ENCODE measurements around the gene C3. TPM values are rescaled to one million over a fixed set of nuclear protein-coding genes. Genes with fewer than 3 reads are reported as not detected.

C3 gene
- total RNA-seq, 1 donor from 2014 or later: 0.37 TPM

GRCh38 chr19:6740589-6741343, 20.3 kb upstream of the C3 start:
- no peaks in the 10 kb centered on the region for H3K9me3 Mint-ChIP-seq
- DNase-seq (ENCODE audit: low read depth, low spot score): peak; percentile 37
- TF ChIP-seq, protein P1, sequence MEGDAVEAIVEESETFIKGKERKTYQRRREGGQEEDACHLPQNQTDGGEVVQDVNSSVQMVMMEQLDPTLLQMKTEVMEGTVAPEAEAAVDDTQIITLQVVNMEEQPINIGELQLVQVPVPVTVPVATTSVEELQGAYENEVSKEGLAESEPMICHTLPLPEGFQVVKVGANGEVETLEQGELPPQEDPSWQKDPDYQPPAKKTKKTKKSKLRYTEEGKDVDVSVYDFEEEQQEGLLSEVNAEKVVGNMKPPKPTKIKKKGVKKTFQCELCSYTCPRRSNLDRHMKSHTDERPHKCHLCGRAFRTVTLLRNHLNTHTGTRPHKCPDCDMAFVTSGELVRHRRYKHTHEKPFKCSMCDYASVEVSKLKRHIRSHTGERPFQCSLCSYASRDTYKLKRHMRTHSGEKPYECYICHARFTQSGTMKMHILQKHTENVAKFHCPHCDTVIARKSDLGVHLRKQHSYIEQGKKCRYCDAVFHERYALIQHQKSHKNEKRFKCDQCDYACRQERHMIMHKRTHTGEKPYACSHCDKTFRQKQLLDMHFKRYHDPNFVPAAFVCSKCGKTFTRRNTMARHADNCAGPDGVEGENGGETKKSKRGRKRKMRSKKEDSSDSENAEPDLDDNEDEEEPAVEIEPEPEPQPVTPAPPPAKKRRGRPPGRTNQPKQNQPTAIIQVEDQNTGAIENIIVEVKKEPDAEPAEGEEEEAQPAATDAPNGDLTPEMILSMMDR (conservative IDR thresholded peaks at IDR 0.05): no peak
- H3K27ac Mint-ChIP-seq (ENCODE audit: unreplicated experiment): no peak overlapping the region
- H3K27me3 Mint-ChIP-seq (ENCODE audit: low read depth): peaks cover 5% of the 10 kb centered on the region
- H3K4me3 Mint-ChIP-seq: peak overlapping the region; percentile 89
- no peaks in the 10 kb centered on the region for H3K36me3 Mint-ChIP-seq (ENCODE audit: low read depth)
- H3K4me1 Mint-ChIP-seq: peaks cover 67% of the 10 kb centered on the region

GRCh38 chr19:6739883-6740588, 19.6 kb upstream of the C3 start:
- TF ChIP-seq, protein P1 (conservative IDR thresholded peaks at IDR 0.05): no peak
- no peak overlapping the region for H3K27ac Mint-ChIP-seq (ENCODE audit: unreplicated experiment)
- H3K27me3 Mint-ChIP-seq (ENCODE audit: low read depth): peaks cover 5% of the 10 kb centered on the region
- no peaks in the 10 kb centered on the region for H3K36me3 Mint-ChIP-seq (ENCODE audit: low read depth)
- DNase-seq (ENCODE audit: low read depth, low spot score): peak; percentile 27
- peak overlapping the region; percentile 89 for H3K4me3 Mint-ChIP-seq
- H3K9me3 Mint-ChIP-seq: no peaks in the 10 kb centered on the region
- H3K4me1 Mint-ChIP-seq: peaks cover 63% of the 10 kb centered on the region

DNA sequence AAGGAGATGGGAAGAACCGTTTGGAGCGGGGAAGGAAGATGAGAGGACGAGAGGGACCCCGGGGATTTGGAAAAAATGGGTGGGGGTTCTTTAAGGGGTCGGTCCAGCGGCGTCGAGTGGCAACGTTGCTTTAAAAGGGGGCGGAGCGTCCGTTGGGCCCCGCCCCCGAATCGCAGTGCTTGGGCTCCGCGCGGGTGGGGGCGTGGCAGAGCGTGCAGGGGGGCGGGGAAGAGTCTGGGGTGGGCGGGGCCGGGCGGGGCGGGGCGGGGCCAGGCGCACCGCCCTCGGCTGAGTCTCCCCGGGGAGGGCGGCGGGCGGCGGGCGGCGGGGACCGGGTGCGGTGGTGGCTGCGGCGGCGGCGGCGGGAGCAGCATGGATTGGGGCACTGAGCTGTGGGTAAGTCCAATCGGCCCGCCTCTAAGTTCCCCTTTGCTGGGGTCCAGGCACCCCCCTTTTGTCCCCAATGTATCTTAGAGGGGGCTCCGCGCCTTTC, 19.0 kb upstream of the C3 start, which contains the start of gene TRIP10:
Gene TRIP10 (plus strand): TSS at position 291 of the 493 bp plus-strand sequence. CDS start 82 bp downstream, at position 373.
- peak within 1 kb of the TSS; percentile 92 for H3K4me3 Mint-ChIP-seq
- no peaks in the 10 kb centered on the region for H3K36me3 Mint-ChIP-seq (ENCODE audit: low read depth)
- peaks cover 63% of the 10 kb centered on the region for H3K4me1 Mint-ChIP-seq
- H3K27me3 Mint-ChIP-seq (ENCODE audit: low read depth): peaks cover 5% of the 10 kb centered on the region
- DNase-seq (ENCODE audit: low read depth, low spot score): peak; percentile 71
- TF ChIP-seq, protein P1 (conservative IDR thresholded peaks at IDR 0.05): no peak
- peak within 1 kb of the TSS; percentile 95 for H3K27ac Mint-ChIP-seq (ENCODE audit: unreplicated experiment)
- no peaks in the 10 kb centered on the region for H3K9me3 Mint-ChIP-seq

- Mint-ChIP-seq H3K4me3 (peak overlapping the region; percentile 92), H3K36me3 (ENCODE audit: low read depth) (no peaks in the 10 kb centered on the region), H3K27me3 (ENCODE audit: low read depth) (peaks cover 5% of the 10 kb centered on the region), H3K9me3 (no peaks in the 10 kb centered on the region), H3K27ac (ENCODE audit: unreplicated experiment) (peak overlapping the region; percentile 95), H3K4me1 (peaks cover 57% of the 10 kb centered on the region)
- no peak for DNase-seq (ENCODE audit: low read depth, low spot score)
- TF ChIP-seq, protein P1 (conservative IDR thresholded peaks at IDR 0.05): no peak
Observed at GRCh38 chr19:6738787-6739389, 18.4 kb upstream of the C3 start.
